ENCODE measurements around the gene PRR30. TPM values are rescaled to one million over a fixed set of nuclear protein-coding genes. Genes with fewer than 3 reads are reported as not detected.

Gene PRR30
- total RNA-seq, 4 donors from 2014 or later: not detected

- ATAC-seq: no peak
- no peaks in the 10 kb centered on the region for H3K36me3 ChIP-seq
- no peak overlapping the region for H3K4me3 ChIP-seq
- no peak overlapping the region for H3K27ac ChIP-seq
- in situ Hi-C loops (cut with MboI; ENCODE audit: low sequenced_read_pairs in 4 of 4) (no loop called here), intact Hi-C loops (cut with DNase I; ENCODE audit: low total_unique reads) (no loop called here)
- DNase-seq: no peak
- TF ChIP-seq POLR2A (IDR thresholded peaks at IDR 0.05): no peak
- no peak for TF ChIP-seq CTCF (IDR thresholded peaks at IDR 0.05 in 4 of 5, conservative IDR thresholded peaks at IDR 0.05 in 1 of 5)
- H3K27me3 ChIP-seq: no peaks in the 10 kb centered on the region
- H3K4me1 ChIP-seq: no peaks in the 10 kb centered on the region
- H3K9me3 ChIP-seq: no peaks in the 10 kb centered on the region
These were observed 23.2 kb upstream of the PRR30 start for GRCh38 chr2:27162151-27163121.

GRCh38 chr2:27160191-27160590 is 21.0 kb upstream of the PRR30 start:
- no peaks in the 10 kb centered on the region for H3K9me3 ChIP-seq
- DNase-seq: no peak
- no peaks in the 10 kb centered on the region for H3K36me3 ChIP-seq
- no peak for ATAC-seq
- intact Hi-C loops (cut with DNase I; ENCODE audit: low total_unique reads) (no loop called here), in situ Hi-C loops (cut with MboI; ENCODE audit: low sequenced_read_pairs in 4 of 4) (no loop called here)
- no peak overlapping the region for H3K4me3 ChIP-seq
- no peak overlapping the region for H3K27ac ChIP-seq
- H3K4me1 ChIP-seq: no peaks in the 10 kb centered on the region
- no peak for TF ChIP-seq POLR2A (IDR thresholded peaks at IDR 0.05)
- TF ChIP-seq CTCF (IDR thresholded peaks at IDR 0.05 in 4 of 5, conservative IDR thresholded peaks at IDR 0.05 in 1 of 5): no peak
- H3K27me3 ChIP-seq: no peaks in the 10 kb centered on the region

- H3K27me3 ChIP-seq: no peaks in the 10 kb centered on the region
- in situ Hi-C loops (cut with MboI; ENCODE audit: low sequenced_read_pairs in 4 of 4) (no loop called here), intact Hi-C loops (cut with DNase I; ENCODE audit: low total_unique reads) (no loop called here)
- TF ChIP-seq CTCF (IDR thresholded peaks at IDR 0.05 in 4 of 5, conservative IDR thresholded peaks at IDR 0.05 in 1 of 5): no peak
- no peak for TF ChIP-seq POLR2A (IDR thresholded peaks at IDR 0.05)
- no peak overlapping the region for H3K4me3 ChIP-seq
- H3K36me3 ChIP-seq: no peaks in the 10 kb centered on the region
- DNase-seq (no peak), ATAC-seq (no peak)
- no peak overlapping the region for H3K27ac ChIP-seq
- no peaks in the 10 kb centered on the region for H3K9me3 ChIP-seq
- no peaks in the 10 kb centered on the region for H3K4me1 ChIP-seq
These were observed 20.1 kb upstream of the PRR30 start for GRCh38 chr2:27159271-27159670.

DNA sequence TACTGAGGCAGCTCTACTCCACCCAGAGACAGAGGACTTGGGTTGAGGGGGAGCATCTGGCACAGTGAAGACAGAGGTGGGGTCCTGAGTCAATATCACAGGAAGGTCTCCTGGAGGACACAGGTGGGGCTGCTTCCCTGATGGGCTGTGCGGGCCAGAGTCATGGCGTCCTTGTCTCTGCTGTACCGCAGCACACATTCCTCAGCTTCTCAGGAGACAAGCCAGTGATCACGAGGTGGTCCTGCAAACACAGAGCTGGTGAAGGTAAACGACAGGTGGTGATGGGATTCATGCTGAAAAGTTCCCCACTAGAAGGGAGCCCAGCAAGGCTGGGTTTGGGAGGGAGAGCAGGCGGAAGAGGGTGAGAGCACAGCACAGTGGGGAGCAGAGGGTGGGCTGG is 19.3 kb upstream of the PRR30 start:
- Histone ChIP-seq H3K4me3 (no peak overlapping the region), H3K4me1 (no peaks in the 10 kb centered on the region), H3K27me3 (no peaks in the 10 kb centered on the region), H3K27ac (no peak overlapping the region), H3K36me3 (no peaks in the 10 kb centered on the region), H3K9me3 (no peaks in the 10 kb centered on the region)
- TF ChIP-seq CTCF (IDR thresholded peaks at IDR 0.05 in 4 of 5, conservative IDR thresholded peaks at IDR 0.05 in 1 of 5) (no peak), POLR2A (IDR thresholded peaks at IDR 0.05) (no peak)
- intact Hi-C loops (cut with DNase I; ENCODE audit: low total_unique reads) (no loop called here), in situ Hi-C loops (cut with MboI; ENCODE audit: low sequenced_read_pairs in 4 of 4) (no loop called here)
- ATAC-seq: no peak
- no peak for DNase-seq
